GM21423 (cell line): Measurements from ENCODE around the gene PIEZO2.
"Not testable (repeated sequence)": the region's sequence is repeated elsewhere in the genome, so short reads cannot be mapped to it uniquely, and the experiment has no call there.

Experiments
- ATAC-seq: cut with Tn5 transposase; IDR thresholded peaks from one replicate; pipeline ENCODE4 v1.9.1; 2021; ENCODE audit warnings: mild to moderate bottlenecking, moderate library complexity; ENCODE audit not compliant: unreplicated experiment

The PIEZO2 gene

DNA sequence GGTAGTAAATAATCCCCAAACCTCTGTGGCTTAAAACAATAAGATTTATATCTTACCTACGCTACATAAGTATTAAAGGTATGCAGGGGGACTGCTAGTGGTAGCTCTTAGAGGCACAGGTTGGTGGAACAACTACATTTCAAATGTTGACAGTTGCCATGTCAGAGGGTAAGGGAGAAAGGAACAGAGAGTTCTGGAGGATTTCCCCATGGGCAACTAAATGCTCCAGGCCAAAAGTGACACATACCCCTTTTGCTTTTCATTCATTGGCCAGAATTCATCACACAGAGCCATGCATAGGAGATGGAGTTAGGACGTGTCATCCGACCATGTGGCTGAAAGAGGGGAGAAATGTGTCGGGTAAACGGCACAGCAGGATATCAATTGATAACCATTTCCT is 490.4 kb downstream of the PIEZO2 start:
- no peak for ATAC-seq

DNA sequence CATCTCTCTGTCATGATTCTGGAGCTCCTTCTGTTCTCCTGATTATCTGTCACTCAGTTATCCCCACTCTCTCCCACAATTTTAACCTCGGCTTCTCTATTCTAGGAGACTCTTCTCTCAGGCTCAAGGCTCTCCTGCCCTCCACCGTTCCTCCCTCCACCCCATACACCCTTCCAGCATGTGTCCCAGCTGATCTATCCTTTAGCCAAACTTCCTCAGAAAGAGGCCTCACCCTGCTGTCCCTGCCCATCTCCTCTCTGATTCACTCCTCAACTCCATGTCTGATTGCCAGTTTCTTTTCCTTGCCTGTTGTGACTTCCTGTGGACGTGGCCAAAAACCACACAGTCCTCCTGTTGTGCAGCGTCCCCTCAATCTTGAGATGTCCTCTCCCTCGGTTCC is 505.4 kb downstream of the PIEZO2 start:
- not testable (repeated sequence) for ATAC-seq

DNA sequence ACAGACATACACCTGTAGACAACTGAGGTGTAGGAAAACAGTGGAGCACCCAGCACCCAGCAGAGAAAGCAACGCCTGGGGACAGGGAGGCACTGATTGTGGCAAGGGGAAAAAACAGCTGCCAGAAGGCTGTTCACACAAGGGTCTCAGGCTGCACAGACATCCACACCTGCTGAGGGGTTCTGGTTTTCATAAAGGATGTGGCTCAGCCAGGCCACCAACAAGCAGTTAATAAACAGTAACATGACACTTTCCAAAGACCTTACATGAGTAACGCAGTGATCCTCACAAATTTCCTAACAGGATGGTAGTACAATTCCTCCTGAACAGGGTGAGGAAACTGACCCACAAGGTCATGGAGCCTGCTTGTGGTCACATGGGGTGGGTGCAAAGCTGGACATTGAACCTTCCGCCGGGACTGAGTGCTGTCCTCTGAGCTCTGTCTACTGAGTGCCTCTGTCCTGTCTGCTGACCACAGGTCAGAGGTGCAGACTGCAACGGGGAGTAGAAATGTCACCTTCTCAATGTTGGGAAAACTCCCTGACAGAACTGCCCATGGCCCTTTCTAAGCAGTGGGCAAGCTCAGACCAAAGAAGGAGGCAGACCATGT is 506.3 kb downstream of the PIEZO2 start:
- peak; percentile 81 for ATAC-seq

DNA sequence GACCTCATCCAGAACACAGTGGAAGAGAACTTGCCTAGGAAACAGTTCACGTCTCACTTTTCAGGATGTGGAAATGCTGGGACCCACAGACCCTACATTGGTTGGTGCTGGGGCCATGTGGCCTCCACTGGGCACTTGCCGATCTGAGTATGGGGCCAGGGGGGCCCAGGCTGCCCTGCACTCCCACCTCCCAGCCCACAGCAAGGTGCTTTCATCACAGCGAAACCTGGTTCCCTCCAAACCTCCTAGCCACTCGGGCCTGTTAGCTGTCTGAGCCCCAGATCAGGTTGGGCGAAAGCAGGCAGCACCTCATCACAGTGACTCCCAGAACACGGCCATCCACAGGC is 510.9 kb downstream of the PIEZO2 start:
- not testable (repeated sequence) for ATAC-seq

DNA sequence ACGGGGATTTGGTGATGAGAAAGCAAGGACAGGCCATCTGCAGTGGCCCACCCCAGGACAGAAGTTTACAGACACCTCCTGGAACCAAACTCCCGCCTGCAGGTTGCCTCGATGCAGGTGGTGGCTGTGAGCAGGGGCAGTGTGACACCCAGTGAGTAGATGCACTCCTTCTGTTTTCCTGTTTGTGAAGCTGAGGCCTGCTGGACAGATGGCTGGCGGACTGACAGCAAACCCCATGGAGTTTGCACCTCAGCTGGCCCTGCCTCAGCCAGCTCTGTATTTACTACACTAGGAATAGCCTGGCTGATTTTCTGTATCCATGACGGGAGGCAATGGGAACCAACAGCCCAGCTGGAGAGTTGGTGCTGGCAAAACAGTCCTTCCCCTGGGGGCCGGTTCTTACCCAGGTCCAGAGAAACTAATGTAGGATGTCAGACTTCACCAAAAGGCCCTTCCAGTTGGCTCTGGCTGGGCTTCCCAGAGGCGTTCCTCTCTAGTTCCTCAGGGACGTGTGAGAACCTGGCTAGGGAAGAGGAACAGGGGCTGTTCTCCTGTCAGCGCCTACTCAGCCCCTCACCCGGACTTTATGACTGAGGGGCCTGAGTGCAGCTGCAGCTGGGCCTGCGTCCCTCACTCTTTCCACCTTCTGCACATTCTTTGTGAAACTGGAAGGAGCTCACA is 511.4 kb downstream of the PIEZO2 start:
- not testable (repeated sequence) for ATAC-seq

DNA sequence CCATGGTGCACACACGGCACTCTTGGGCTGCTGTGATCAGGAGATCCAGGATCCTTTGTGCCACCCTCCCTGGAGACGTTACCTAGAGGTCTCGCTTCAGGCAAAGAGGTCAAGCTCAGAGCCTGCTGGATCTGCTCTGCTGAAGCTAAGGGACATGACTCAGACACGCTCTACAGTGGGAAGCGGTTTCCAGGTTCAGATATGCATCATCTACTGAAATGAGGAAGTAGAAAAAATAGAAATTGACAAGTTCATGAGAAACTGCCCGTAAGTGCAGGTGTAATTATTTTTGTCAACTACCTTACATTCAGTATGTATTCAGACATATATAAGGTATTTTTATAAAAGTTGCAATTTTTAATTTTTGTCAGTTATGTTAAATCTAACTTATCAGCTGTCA is 520.3 kb downstream of the PIEZO2 start:
- peak; percentile 99 for ATAC-seq

DNA sequence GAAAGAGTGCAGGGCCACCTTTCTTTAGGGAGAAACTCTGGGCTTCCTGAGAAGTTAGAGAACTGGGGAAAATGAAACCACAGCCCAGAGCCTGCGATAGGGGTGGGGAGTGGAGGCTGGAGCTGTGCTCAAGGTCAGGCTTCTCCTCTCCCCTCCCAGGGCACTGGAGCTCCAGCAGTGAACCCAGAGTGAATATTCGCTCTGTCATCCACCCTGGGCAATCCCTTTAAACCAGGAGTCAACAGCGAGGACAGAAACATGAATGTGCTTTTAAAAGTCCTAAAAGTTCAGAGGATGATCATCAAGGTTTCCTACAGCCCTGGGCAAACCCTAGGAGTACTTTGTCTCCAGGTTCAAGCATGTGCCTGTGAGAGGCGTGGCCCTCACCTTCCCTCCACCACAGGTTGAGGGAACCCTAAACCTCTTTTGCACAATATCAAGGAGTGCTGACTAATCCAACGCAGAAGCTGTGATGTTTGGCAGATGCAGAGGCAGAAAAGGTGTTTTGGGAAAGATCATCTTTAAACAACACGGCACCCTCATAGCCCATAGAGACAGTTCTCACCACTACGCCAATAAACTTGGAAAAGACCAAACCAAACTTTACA is 522.7 kb downstream of the PIEZO2 start:
- not testable (repeated sequence) for ATAC-seq

DNA sequence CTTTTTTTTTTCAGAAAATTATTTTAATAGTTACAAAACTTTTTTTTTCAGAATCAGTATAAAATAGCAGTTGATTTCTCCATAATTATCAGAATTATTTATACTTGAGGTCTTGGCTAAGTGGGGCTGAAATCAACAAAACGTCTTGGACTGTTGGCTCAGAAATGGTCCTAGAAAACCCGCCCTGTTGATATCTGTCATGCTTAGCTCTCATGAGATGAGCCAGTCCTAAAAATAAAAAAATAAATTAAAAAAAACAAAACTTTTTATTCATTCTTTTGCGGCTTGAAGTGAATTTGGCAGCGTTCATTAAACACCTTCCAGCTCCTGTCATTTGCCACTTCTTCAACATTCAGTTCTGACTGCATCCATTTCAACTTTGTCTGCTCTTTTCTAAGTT is 525.8 kb downstream of the PIEZO2 start:
- not testable (repeated sequence) for ATAC-seq

DNA sequence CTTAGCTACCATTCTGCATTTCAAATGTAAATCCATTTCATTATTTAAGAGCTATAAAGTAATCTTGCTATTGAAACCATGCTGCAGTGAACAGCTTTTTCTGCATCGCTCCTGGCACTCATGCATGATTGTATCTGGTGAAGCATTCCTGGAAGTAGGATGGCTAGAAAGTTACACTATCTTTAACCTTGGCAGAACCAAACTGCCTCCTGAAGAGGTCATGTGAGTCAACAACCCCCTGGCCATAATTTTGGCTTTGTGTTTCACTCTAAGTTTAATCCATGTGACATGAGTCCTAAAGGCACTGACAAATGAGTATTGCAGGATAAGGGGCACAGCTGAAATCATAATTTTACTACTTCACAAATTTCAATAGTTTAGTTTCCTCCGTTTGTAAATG is 526.4 kb downstream of the PIEZO2 start:
- not testable (repeated sequence) for ATAC-seq

DNA sequence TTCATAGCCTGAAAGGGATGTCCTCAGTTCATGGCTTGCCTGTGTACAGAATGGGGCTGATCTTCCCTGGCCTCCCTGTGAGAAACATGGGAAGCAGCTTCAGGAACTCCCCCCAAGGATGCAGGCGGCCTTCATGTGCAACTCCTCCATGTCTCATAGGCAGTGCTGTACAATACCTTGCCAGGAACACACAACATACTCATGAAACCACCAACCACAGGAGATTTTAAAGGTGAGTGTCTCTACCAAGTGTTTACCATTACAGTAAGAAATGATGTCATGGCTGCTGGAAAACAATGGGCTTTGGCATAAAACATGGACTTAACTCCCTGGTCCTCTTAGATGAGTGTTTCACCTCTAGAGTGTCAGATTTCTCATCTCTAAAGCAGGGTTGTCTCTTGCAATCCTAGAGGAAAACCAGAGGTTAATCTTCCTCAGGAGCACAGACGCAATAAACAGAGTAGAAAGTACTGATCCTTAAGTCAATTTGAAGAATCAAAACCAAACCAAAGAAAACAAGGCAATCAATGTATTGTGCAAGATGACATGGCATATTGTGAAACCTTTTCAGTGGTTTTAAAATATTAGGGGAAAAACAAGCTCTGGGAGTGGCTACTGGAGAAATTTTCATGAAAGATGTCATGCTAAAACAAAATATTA is 528.6 kb downstream of the PIEZO2 start:
- not testable (repeated sequence) for ATAC-seq
